ENCODE results near the gene PTPN5.

- TF ChIP-seq CTCF (IDR thresholded peaks at IDR 0.05; ENCODE audit: low read length) (no peak), EZH2 (optimal IDR thresholded peaks at IDR 0.05; ENCODE audit: low read depth, low read length) (no peak), EZH2phosphoT487 (IDR thresholded peaks at IDR 0.05; ENCODE audit: low read length) (no peak)
These were observed 6.2 kb downstream of the PTPN5 start for GRCh38 chr11:18785411-18785810.
